Retinal pigment epithelial cell (primary cell): ENCODE results near the gene MVB12B.

ENCODE experiments used
- DNase-seq: peaks from one replicate; pipeline ENCODE4 v3.0.0-alpha.2; 2010; ENCODE audit warnings: low read depth
- H3K4me3 ChIP-seq: 2 replicates; pipeline ENCODE4 v1.5.1; 2011; ENCODE audit warnings: mild to moderate bottlenecking, low read length, control low read depth, moderate library complexity
- TF ChIP-seq, protein P1 (sequence below): conservative IDR thresholded peaks from 2 replicates; pipeline ENCODE4 v1.5.1; 2011; ENCODE audit warnings: low read depth, low read length, control low read depth, inconsistent platforms

Gene MVB12B

DNA sequence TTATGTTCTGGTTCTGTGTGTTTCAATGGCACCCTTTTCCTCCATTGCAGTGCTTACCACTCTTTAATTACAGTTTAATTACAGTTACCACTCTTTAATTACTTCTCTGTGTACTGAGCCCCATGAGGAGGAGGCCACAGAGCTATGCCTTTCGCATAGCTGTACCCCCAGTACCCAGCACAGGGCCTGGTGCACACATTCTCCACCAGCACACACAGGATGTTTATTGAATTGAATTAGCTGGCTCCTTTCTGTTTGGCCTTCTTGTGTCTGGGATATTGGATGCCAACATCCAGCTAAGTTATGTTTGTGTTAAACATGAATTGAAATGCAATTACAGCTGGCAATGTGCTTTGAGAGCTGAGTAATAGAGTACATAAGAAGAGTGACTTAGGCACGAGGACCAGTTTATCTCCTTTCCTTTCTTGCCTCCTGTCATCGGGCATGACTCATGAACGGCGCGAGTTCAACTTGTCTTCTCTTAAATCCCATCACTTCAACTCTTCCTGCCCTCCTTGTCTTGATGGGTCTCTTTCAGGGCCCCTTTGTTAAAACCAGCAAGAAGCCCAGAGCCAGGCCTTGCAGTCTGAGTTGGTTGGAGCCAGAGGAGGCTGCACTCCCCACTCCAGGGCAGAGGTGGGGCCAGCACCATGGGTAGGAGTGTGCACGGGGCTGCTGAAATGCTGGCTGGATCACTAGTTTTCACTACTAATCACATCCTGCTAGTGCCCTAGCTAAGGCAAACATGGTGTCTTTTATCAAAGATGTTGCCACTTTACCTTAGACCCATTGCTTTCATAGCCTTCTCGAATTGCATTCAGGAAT lies 37.4 kb downstream of the MVB12B start:
- DNase-seq = no peak
- no peak overlapping the region for H3K4me3 ChIP-seq
- TF ChIP-seq, protein P1, sequence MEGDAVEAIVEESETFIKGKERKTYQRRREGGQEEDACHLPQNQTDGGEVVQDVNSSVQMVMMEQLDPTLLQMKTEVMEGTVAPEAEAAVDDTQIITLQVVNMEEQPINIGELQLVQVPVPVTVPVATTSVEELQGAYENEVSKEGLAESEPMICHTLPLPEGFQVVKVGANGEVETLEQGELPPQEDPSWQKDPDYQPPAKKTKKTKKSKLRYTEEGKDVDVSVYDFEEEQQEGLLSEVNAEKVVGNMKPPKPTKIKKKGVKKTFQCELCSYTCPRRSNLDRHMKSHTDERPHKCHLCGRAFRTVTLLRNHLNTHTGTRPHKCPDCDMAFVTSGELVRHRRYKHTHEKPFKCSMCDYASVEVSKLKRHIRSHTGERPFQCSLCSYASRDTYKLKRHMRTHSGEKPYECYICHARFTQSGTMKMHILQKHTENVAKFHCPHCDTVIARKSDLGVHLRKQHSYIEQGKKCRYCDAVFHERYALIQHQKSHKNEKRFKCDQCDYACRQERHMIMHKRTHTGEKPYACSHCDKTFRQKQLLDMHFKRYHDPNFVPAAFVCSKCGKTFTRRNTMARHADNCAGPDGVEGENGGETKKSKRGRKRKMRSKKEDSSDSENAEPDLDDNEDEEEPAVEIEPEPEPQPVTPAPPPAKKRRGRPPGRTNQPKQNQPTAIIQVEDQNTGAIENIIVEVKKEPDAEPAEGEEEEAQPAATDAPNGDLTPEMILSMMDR = no peak

DNA sequence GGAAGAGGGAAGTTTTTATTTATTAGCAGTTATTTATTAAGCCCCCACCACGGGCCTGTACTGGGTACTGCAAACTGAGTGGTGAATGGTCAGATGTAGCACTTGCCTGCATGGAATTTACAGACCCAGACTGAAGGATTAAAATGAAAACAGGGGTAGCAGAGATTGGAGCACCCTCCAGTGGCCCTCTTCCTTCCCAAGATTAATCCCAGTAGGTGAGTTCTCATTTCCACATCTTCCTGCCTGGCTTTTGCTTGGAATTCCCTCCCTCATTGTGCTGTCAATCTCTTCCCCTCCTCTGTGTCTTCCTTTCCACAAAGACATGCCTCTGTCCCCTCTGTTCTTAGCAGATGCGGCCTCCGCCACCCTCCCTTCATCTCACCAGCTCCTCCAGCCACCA lies 39.2 kb downstream of the MVB12B start:
- TF ChIP-seq, protein P1 = peak; percentile 24
- no peak for DNase-seq
- no peak overlapping the region for H3K4me3 ChIP-seq

DNA sequence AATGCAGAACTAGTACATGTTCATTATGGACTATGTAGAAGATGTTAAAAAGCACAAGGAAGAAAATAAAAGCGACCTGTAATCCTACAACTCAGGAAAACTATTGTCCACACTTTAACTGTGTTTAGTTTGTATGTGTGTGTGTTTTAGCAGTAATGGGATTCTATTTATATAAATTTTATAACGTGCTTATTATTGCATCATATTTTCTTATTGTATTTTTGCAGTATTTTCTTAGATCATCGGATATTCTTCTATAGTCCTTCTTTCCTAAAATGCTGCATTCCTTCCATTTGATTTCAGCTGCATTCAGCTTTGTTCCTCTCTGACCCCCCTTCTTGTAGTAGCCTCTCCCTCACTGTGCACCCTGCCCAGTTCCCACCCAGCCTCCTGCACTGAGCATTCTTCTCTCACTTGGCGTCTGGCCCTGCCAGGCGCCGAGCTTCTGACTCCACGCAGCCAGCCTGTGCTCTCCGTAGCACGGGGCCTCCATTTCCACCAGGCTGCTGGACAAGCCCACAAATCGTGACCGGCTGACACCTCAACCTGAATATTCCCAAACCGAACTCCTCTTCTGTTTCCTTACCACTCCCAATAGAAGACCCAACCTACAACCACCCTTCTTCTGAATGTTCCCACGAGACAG lies 39.9 kb downstream of the MVB12B start:
- DNase-seq = peak; percentile 30
- TF ChIP-seq, protein P1 = no peak

DNA sequence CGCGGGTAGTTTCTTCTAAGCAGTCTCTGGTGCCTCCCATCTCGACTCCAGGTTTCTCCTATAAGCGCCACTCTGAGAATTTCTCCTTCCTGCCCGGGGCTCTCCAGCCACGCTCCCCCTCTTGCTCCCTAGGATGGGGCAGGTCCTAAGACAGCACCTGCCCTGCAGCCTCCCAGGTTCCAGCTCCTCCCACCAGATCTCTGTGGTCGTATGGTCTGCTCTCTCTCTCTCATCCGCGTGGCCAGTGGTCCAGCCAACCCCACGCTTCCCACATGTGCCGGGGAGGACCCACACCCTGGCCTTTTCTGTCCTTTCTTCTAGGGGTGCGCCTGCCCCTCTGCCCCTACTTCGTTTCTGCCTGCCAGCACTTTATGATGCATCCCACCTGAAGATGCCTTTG lies 40.5 kb downstream of the MVB12B start:
- TF ChIP-seq, protein P1 = no peak
- H3K4me3 ChIP-seq = no peak overlapping the region
- no peak for DNase-seq

More for the DNA sequence above, 39.9 kb downstream of the MVB12B start:
- no peak overlapping the region for H3K4me3 ChIP-seq

DNA sequence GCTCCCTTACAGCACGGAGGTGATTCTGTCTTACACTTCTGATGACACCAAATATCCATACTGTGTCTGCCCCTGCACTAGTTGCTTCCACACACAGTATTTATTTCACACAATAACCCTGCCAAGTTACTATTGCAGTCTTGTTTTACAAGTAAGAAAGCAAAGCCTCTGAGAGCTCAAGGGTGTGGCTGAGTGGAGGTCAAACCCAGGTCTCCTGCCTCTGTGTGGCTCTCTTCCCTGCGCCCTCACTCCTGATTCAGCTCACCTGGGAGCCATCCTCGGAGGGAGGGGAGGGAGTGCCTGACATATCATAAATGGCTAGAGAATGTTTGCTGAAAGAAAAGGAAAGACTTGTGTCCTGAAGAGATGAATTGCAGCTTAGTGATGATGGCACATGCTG lies 41.0 kb downstream of the MVB12B start:
- no peak overlapping the region for H3K4me3 ChIP-seq
- TF ChIP-seq, protein P1 = no peak
- DNase-seq = no peak

DNA sequence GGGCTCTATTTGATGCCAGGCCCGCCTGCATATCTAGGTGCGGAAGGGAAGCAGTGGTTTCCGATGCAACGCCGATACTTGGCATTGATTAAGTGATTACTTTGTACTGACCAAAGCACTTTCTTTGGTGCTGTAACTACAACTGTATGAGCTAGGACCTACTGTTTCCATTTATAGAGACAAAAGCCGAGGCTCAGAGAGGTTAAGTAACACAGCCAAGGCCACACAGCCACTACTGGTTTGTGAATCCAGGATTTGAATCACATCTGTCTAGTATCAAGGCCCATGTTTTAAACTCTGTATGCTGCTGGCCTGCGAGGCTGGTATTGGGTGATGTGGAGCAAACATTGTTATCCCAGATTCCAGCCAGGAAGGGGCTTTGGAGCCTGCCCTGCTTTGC lies 41.4 kb downstream of the MVB12B start:
- H3K4me3 ChIP-seq = no peak overlapping the region
- no peak for DNase-seq
- TF ChIP-seq, protein P1 = no peak
